ENCODE data around the gene PPP1R37. TPM values are rescaled to one million over a fixed set of nuclear protein-coding genes. Genes with fewer than 3 reads are reported as not detected.

PPP1R37 gene
- total RNA-seq, 1 experiment from 2014 or later, result 33.6 TPM

DNA sequence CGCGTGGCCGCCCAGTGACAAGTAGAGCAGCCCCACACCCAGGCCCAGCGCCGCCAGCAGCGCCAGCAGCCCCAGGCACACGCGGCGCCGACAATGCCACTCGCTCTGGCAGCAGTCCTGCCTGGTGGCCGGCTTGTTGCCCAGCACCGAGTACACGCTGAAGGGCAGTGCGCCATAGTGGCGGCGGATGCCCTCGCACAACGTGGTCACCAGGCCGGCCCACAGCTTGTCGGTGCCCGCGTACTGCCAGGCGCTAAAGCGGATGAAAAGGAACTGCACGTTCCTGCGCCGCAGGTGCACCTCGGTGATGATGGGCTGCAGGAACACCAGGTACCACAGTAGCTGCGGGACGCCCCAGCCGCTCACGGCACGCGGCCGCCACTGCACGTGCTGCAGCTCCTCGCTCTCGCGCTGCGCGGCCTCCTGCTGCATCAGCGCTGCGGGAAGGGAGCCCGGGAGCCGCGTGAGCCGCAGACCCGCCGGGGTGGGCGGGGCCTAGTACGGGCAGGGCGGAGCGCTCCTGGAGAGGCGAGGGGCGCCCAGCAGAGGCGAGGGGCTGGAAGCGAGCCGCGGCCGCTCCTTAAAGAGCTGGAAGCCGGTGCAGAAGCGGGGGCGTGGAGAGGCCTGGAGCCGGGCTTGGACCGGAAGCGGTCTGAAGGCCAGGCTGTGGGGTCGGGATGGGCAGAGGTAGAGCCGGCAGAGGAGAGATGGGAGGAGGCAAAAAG, 60.5 kb downstream of the PPP1R37 start:
- H4K20me1 ChIP-seq (ENCODE audit: control insufficient read depth, insufficient read depth, insufficient read length), result no peaks in the 10 kb centered on the region
- H2AFZ ChIP-seq (ENCODE audit: low read length), result no peak overlapping the region
- peak overlapping the region; percentile 52 to 76 for H3K4me3 Mint-ChIP-seq

More for the DNA sequence above, 60.5 kb downstream of the PPP1R37 start:
- no peak overlapping the region for H2BK120ac ChIP-seq (ENCODE audit: low read depth, low read length, poor library complexity, severe bottlenecking)
- no peak overlapping the region for H3K4ac ChIP-seq (ENCODE audit: low read depth, low read length)
- no peak overlapping the region for H3T11ph ChIP-seq (ENCODE audit: low read length)
- H3K9me3 Mint-ChIP-seq, result no peaks in the 10 kb centered on the region; a peak in 1 of 5 replicates
- H2BK5ac ChIP-seq (ENCODE audit: insufficient read length, low read length), result no peak overlapping the region
- H3K79me1 ChIP-seq (ENCODE audit: insufficient read depth, low read depth, low read length, poor library complexity, severe bottlenecking), result no peaks in the 10 kb centered on the region
- no peak overlapping the region for H2BK15ac ChIP-seq (ENCODE audit: low read depth, low read length)
- H4K91ac ChIP-seq (ENCODE audit: insufficient read length, low read depth, low read length), result no peak overlapping the region
- no peaks in the 10 kb centered on the region for H3K23me2 ChIP-seq (ENCODE audit: insufficient read length, low read depth, low read length, poor library complexity, severe bottlenecking)
- no peak overlapping the region for H4K5ac ChIP-seq (ENCODE audit: insufficient read length, low read depth, low read length)
- H3K27me3 ChIP-seq (ENCODE audit: insufficient read depth, low read length), result peaks cover 7% of the 10 kb centered on the region; the same call in 1 of the 2 replicates
- no peaks in the 10 kb centered on the region for H3K4me1 ChIP-seq (ENCODE audit: insufficient read depth, low read length)
- H2BK20ac ChIP-seq (ENCODE audit: low read depth, low read length, poor library complexity, severe bottlenecking), result no peak overlapping the region
- H3K27me3 Mint-ChIP-seq (ENCODE audit: low read depth), result peaks cover 70% of the 10 kb centered on the region
- 0 out of 7 replicates have a peak, but pooled peaks cover 0 to 2% (median 0%) of the 10 kb centered on the region in 3 experiments for H3K36me3 Mint-ChIP-seq (ENCODE audit: insufficient read depth in 1 of 3, low read depth in 3 of 3)
- H3K9ac ChIP-seq (ENCODE audit: extremely low read depth, insufficient read length, low read length), result no peak overlapping the region
- H4K8ac ChIP-seq (replicated peaks; ENCODE audit: insufficient read length, low read depth, low read length), result no peak overlapping the region
- TF ChIP-seq, protein P1, sequence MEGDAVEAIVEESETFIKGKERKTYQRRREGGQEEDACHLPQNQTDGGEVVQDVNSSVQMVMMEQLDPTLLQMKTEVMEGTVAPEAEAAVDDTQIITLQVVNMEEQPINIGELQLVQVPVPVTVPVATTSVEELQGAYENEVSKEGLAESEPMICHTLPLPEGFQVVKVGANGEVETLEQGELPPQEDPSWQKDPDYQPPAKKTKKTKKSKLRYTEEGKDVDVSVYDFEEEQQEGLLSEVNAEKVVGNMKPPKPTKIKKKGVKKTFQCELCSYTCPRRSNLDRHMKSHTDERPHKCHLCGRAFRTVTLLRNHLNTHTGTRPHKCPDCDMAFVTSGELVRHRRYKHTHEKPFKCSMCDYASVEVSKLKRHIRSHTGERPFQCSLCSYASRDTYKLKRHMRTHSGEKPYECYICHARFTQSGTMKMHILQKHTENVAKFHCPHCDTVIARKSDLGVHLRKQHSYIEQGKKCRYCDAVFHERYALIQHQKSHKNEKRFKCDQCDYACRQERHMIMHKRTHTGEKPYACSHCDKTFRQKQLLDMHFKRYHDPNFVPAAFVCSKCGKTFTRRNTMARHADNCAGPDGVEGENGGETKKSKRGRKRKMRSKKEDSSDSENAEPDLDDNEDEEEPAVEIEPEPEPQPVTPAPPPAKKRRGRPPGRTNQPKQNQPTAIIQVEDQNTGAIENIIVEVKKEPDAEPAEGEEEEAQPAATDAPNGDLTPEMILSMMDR (conservative IDR thresholded peaks at IDR 0.05), result no peak
- no peak overlapping the region for H3K56ac ChIP-seq (ENCODE audit: insufficient read length, low read depth, low read length)
- H3K23ac ChIP-seq (ENCODE audit: insufficient read length, low read depth, low read length), result no peak overlapping the region
- H3K14ac ChIP-seq (ENCODE audit: insufficient read depth, low read length), result no peak overlapping the region
- H3K18ac ChIP-seq (ENCODE audit: insufficient read length, low read depth, low read length), result peak overlapping the region; percentile 12
- peaks cover 13 to 30% of the 10 kb centered on the region in 2 experiments for H3K4me1 Mint-ChIP-seq
- peak overlapping the region; percentile 27 for H3K4me2 ChIP-seq (ENCODE audit: insufficient read depth, insufficient read length, low read length)
- no peaks in the 10 kb centered on the region for H3K9me3 ChIP-seq (ENCODE audit: control insufficient read depth, low read depth, low read length)
- no peaks in the 10 kb centered on the region for H3K79me2 ChIP-seq (ENCODE audit: insufficient read depth, low read length)
- no peak overlapping the region for H3K27ac ChIP-seq (ENCODE audit: insufficient read length, low read depth, low read length)
- H3K27ac Mint-ChIP-seq, result no peak overlapping the region
- WGBS (ENCODE audit: extremely low coverage, insufficient read length, low lambda C conversion rate), result no CpG with 5 or more reads among the region's 69 CpGs
- no peak overlapping the region for H2AK5ac ChIP-seq (ENCODE audit: insufficient read length, low read length)
- H2BK12ac ChIP-seq (ENCODE audit: insufficient read length, low read depth, low read length), result no peak overlapping the region
- peak; percentile 72 for DNase-seq

Measured in H9 (cell line).